IPS DF 19.7 (cell line): ENCODE measurements around the gene GNAT2.
A peak's percentile ranks its signal among the peaks of the same experiment; 100 is the strongest.

Experiments
- DNase-seq: peaks from one replicate; pipeline ENCODE4 v3.0.0-alpha.2; 2013; ENCODE audit warnings: low read depth, low spot score

Gene GNAT2

GRCh38 chr1:109610609-109611307 lies 8.7 kb downstream of the GNAT2 start:
- no peak for DNase-seq

GRCh38 chr1:109609881-109610280 lies 9.5 kb downstream of the GNAT2 start:
- DNase-seq: no peak

GRCh38 chr1:109605381-109605780 lies 14.0 kb downstream of the GNAT2 start:
- DNase-seq: no peak

GRCh38 chr1:109603229-109603628 lies 16.2 kb downstream of the GNAT2 start:
- no peak for DNase-seq

- peak; percentile 25 for DNase-seq
Observed at GRCh38 chr1:109598655-109599054, 20.8 kb downstream of the GNAT2 start.

GRCh38 chr1:109598156-109598555 lies 21.3 kb downstream of the GNAT2 start:
- DNase-seq: no peak

- no peak for DNase-seq
Observed at GRCh38 chr1:109595531-109595930, 23.9 kb downstream of the GNAT2 start.

- DNase-seq: no peak
Observed at GRCh38 chr1:109592916-109593315, 26.5 kb downstream of the GNAT2 start.

GRCh38 chr1:109589679-109590078 lies 29.7 kb downstream of the GNAT2 start:
- no peak for DNase-seq

- no peak for DNase-seq
Observed at GRCh38 chr1:109589177-109589576, 30.2 kb downstream of the GNAT2 start.

GRCh38 chr1:109586055-109586454 lies 33.4 kb downstream of the GNAT2 start:
- no peak for DNase-seq

- no peak for DNase-seq
Observed at GRCh38 chr1:109584766-109585165, 34.6 kb downstream of the GNAT2 start.

- DNase-seq: no peak
Observed at GRCh38 chr1:109582021-109582420, 37.4 kb downstream of the GNAT2 start.

GRCh38 chr1:109579491-109579890 lies 39.9 kb downstream of the GNAT2 start:
- no peak for DNase-seq

GRCh38 chr1:109578947-109579443 lies 40.4 kb downstream of the GNAT2 start:
- no peak for DNase-seq

GRCh38 chr1:109573785-109574184 lies 45.6 kb downstream of the GNAT2 start:
- DNase-seq: no peak

GRCh38 chr1:109570414-109570813 lies 49.0 kb downstream of the GNAT2 start:
- no peak for DNase-seq

- no peak for DNase-seq
Observed at GRCh38 chr1:109569323-109569722, 50.1 kb downstream of the GNAT2 start.

- no peak for DNase-seq
Observed at GRCh38 chr1:109567877-109568672, 51.3 kb downstream of the GNAT2 start.

- DNase-seq: no peak
Observed at GRCh38 chr1:109566982-109567381, 52.4 kb downstream of the GNAT2 start.

- DNase-seq: no peak
Observed at GRCh38 chr1:109565241-109565640, 54.2 kb downstream of the GNAT2 start.

GRCh38 chr1:109564194-109564878 lies 55.1 kb downstream of the GNAT2 start:
- DNase-seq: no peak
